ENCODE results near the gene FAM200B. TPM values are rescaled to one million over a fixed set of nuclear protein-coding genes. Genes with fewer than 3 reads are reported as not detected.

FAM200B gene
- total RNA-seq, 1 donor from 2014 or later: 43.6 TPM

DNA sequence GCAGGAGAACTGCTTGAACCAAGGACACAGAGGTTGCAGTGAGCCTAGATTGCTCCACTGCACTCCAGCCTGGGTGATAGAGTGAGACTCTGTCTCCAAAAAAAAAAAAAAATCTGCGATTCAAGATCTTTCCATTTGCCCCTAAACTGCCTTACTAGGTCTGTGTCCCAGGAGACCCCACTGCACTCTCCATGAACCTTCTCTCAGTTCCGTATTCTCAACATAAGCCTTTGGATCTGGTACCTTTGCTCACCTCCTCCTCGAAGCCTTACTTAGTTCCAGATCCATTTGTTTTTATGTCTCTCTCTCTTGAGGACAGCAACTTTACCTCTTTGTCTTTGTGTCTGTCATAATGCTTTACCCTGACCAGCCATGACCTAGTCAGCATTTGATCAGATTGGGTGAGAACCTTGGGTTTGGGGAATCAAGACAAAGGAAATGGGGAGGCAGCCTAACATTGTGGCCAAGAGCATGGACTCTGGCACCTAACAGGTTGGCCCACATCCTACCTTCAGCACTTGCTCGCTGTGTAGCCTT is 55.0 kb downstream of the FAM200B start:
- Mint-ChIP-seq H3K4me1 (ENCODE audit: unreplicated experiment) (peaks cover 4% of the 10 kb centered on the region), H3K36me3 (no peaks in the 10 kb centered on the region), H3K27ac (no peak overlapping the region), H3K27me3 (no peaks in the 10 kb centered on the region), H3K9me3 (peaks cover 11% of the 10 kb centered on the region), H3K4me3 (no peak overlapping the region)
- no peak for DNase-seq (ENCODE audit: extremely low spot score, unreplicated experiment)
- TF ChIP-seq, protein P1, sequence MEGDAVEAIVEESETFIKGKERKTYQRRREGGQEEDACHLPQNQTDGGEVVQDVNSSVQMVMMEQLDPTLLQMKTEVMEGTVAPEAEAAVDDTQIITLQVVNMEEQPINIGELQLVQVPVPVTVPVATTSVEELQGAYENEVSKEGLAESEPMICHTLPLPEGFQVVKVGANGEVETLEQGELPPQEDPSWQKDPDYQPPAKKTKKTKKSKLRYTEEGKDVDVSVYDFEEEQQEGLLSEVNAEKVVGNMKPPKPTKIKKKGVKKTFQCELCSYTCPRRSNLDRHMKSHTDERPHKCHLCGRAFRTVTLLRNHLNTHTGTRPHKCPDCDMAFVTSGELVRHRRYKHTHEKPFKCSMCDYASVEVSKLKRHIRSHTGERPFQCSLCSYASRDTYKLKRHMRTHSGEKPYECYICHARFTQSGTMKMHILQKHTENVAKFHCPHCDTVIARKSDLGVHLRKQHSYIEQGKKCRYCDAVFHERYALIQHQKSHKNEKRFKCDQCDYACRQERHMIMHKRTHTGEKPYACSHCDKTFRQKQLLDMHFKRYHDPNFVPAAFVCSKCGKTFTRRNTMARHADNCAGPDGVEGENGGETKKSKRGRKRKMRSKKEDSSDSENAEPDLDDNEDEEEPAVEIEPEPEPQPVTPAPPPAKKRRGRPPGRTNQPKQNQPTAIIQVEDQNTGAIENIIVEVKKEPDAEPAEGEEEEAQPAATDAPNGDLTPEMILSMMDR (conservative IDR thresholded peaks at IDR 0.05): no peak

DNA sequence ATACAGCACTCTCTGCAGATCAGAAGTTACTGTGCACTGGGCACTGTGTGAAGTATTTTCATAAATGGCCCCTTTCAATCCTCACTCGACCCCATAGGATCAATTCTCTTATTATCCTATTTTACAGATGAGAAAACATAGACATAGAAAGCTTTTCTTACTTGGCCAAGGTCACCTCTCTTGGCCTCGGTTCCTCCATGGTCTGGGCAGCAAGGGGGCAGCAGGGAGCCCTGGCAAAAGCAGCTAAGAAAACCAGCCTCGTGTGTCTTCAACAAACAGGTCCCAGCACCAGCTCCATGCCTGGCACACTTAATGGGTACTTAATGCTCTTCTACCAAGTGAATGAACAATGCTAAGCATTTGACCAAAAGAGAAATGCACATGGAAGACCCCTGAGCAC is 55.6 kb downstream of the FAM200B start:
- Mint-ChIP-seq H3K36me3 (no peaks in the 10 kb centered on the region), H3K4me1 (ENCODE audit: unreplicated experiment) (peaks cover 4% of the 10 kb centered on the region), H3K27me3 (no peaks in the 10 kb centered on the region), H3K4me3 (no peak overlapping the region), H3K27ac (no peak overlapping the region), H3K9me3 (peaks cover 11% of the 10 kb centered on the region)
- TF ChIP-seq, protein P1 (conservative IDR thresholded peaks at IDR 0.05): no peak
- no peak for DNase-seq (ENCODE audit: extremely low spot score, unreplicated experiment)

DNA sequence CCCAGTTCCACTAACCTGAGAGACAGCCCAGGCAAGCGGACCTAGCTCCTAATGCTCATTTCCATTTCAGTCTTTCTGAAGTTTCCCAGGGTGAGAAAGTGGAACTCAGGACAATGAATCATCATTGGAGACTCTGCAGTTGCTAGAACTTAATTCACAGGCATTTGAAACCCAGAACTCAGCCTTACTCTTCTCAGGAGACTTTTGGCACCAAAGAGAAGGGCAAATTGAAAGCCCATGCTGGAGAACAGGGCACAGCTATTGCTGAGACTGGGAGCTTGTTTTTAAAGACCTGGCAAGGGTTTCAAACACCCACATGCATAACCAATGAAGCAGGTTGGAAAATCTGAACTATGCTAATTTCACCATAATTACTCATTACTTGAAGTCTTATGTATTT is 57.2 kb downstream of the FAM200B start:
- peaks cover 11% of the 10 kb centered on the region for H3K9me3 Mint-ChIP-seq
- TF ChIP-seq, protein P1 (conservative IDR thresholded peaks at IDR 0.05): no peak
- no peak for DNase-seq (ENCODE audit: extremely low spot score, unreplicated experiment)
- H3K4me3 Mint-ChIP-seq: no peak overlapping the region
- no peaks in the 10 kb centered on the region for H3K36me3 Mint-ChIP-seq
- H3K4me1 Mint-ChIP-seq (ENCODE audit: unreplicated experiment): peaks cover 4% of the 10 kb centered on the region
- no peaks in the 10 kb centered on the region for H3K27me3 Mint-ChIP-seq
- H3K27ac Mint-ChIP-seq: no peak overlapping the region

Other genes with a start within 250 kb of the FAM200B start
- gene CC2D2A, start 211.9 kb upstream of the FAM200B start, total RNA-seq (ENCODE audit: low replicate concordance): 21.6 and 27.8 TPM in 2 replicates
- gene FBXL5, start 26.5 kb upstream of the FAM200B start, total RNA-seq (ENCODE audit: low replicate concordance): 48.2 and 48.4 TPM in 2 replicates
- 0.89 and 3.4 TPM in 2 replicates for gene BST1, start 21.2 kb downstream of the FAM200B start, total RNA-seq (ENCODE audit: low replicate concordance)
- gene CD38, start 96.5 kb downstream of the FAM200B start, total RNA-seq (ENCODE audit: low replicate concordance): 0.34 and 0.36 TPM in 2 replicates